Non-pigmented ciliary epithelial cell (primary cell): ENCODE data around the gene TOR3A.

Experiments used
- DNase-seq: peaks from one replicate; pipeline ENCODE4 v3.0.0-alpha.2; 2010; ENCODE audit warnings: low read depth

TOR3A gene

DNA sequence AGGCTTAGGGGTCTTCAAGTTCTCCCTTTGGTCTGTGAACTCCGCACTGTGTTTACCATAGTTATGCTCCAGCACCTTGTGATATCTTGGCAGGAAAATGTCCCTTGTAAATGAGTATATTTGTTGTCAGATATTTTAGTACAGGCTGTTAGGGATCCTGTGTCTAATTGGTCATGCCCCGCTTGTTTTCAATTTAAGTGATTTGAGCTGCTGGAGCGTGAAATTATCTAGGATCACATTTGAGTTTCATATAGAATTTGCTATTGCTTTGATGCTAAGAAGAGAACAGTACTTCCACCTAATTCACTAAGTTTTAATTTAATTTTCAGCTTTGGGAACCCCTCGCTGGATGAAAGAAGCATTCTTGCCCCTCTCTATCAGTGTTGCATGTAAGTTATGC, 15.4 kb upstream of the TOR3A start:
- DNase-seq, result no peak

GRCh38 chr1:179077396-179077795, 4.5 kb upstream of the TOR3A start:
- DNase-seq, result peak; percentile 58

DNA sequence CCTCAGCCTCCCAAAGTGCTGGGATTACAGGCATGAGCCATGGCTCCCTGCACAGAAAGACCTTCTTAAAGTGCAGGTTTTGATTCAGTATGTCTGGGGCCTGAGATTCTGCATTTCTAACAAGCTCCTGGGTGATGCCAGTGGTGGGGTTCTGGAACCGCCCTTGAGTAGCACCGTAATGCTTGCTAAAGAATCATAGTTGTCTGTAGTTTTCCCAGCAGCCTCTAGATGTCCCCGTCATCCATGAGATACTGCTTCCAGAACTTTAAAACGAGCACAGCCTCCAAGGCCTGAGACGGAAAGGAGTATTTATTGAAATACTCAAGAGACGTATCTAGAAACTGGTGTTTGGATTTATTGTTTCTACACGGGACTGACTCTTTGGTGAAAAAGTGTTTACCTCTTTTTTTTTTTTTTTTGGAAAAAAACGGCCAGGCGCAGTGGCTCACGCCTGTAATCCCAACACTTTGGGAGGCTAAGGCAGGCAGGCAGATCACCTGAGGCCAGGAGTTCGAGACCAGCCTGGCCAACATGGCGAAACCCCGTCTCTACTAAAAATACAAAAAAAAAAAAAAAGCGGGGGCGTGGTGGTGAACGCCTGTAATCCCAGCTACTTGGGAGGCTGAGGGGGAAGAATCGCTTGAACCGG, 2.6 kb upstream of the TOR3A start:
- peak; percentile 30 for DNase-seq

DNA sequence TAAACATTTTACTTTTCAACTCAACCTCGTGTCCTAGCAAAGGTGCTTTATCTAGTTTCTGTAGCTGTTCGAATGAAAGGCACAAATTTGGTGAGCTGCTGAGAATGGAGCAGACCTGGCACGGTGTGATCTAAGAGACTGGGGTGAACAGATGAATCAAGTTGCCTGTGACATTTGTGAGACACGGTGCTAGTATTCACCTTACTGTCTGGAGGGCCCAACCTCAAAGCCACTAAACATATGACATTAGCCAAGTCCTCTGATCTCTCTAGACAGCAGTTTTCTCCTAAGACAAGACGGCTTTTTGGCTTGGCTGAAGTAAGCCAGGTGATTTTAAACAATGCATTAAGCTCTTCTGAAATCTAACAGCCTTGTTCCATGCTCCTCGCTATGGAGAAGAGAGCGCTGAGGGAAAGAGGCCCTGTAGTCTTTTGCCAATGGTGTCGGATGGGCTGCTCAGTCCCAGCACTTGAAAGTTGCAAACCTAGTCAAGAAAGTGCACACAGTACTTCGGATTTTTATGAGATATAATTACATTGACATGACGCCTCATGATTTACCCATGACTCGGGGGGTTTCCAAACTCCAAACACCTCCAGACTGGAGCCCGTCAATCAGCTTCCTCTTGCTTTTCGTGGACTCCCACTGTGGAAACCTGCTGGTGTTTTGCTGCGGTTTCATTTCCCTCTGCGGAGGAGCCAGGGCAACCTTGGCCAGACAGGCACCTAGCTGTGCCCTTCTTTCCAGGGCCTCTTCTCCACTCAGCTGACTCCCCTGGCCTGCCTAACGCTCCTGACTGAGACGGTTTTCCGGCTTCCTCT, 794 bp upstream of the TOR3A start:
- DNase-seq, result no peak

DNA sequence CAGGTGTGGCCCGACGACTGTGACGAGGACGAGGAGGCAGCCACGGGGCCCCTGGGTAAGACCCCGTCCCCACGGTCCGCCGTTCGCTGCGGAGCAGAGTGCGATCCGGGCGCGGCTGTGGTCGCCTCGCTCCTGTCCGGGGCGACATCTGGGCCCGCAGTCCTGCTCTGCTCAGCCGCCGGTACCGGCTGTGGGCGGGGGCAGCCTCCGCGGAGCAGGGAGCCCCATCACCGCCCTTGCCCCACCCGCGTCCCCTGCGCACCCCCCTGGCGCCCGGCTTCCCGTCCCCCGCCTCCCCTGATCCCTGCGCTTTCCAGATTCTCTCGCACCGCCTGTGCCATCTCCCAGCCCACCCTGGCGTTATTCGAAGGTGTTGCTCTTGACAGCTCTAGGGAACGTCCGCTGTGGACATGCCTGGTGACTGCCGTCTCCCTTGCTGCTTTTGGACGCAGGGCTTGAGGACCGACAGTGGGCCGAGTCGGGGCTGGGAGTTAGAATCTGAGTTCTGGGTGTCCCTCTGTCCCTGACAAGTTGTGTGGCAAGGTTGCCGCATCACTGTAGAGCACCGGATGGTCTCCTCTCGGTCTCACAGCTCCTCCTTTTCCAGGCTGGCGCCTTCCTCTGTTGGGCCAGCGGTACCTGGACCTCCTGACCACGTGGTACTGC, 596 bp downstream of the TOR3A start:
- no peak for DNase-seq

DNA sequence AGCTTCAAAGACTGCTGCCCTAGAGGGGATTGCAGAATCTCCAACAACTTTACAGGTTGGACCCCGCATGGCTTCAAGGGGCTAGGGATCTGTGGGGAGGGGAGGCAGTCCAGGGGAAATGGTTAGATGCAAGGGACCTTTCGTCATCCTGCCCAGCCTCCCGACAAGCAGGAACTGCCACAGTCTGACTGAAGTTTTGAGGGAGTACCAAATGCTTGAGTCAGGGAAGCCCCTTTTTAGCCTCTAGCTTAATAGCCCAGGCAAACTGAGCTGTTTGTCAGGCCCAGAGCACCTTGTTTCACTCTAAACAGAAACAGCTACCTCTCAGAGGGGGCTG, 1.1 kb downstream of the TOR3A start:
- DNase-seq, result no peak

DNA sequence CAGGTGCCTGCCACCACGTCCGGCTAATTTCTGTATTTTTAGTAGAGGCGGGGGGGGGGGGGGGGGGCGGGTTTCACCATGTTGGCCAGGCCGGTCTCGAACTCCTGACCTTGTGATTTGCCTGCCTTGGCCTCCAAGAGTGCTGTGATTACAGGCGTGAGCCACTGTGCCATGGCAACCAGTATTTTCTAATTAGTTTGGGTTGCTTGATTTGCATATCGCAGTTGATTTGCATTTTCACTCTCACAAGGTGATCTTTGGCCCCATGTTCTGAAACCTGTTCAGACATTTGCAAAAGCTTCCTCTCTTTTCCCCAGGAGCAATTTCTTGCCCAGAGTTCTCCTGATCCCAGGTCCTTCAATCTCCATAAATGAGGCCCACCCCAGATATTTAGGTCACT, 1.7 kb downstream of the TOR3A start:
- no peak for DNase-seq

- no peak for DNase-seq
Measured at GRCh38 chr1:179087665-179088064, 5.8 kb downstream of the TOR3A start.

- no peak for DNase-seq
Measured at GRCh38 chr1:179089827-179090482, 8.1 kb downstream of the TOR3A start.

GRCh38 chr1:179090522-179090921, 8.7 kb downstream of the TOR3A start:
- DNase-seq, result no peak

DNA sequence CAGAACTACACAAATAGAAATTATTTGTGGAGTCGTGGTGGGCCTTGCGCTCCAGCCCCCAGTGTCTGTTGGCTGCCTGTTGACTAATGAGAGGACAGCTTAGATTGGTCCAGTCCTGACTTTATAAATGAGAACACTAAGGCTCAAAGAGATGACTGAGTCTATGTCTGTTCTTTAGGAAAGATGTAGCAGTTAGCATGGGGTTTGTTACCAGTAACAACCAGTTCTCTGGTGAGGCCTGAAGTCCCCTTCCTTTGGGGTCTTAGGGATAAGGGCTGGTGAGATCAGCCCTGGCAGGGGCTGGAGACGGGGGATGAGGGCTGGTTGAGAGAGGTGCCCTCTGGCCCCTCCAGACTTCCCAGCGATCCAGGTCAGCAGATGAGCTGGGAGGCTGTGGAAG, 9.1 kb downstream of the TOR3A start:
- no peak for DNase-seq

DNA sequence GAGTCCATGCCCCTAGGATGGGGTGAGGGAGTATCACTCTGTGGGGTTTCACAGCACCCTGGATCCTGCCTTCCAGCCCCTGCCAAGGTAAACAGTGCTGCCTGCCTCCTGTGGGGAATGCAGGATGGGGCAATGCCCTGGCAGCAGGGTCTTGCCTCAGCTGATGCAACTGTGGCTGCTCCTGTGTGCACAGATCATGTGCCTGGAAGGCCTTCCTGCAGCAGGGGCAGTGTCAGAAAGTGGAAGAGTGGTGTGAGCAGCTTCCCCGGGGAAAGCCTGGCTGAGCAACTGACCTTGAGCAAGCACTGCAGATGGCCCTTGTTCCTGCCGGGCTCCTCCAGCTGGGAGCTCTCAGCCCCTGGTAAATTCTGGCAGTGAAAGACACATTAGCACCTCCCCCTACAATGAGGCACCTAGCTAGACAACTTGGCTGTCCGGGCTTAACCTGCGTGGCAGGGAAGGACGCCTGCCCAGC, 9.9 kb downstream of the TOR3A start:
- DNase-seq, result no peak

- no peak for DNase-seq
Measured at GRCh38 chr1:179092896-179093461, 11.1 kb downstream of the TOR3A start.

DNA sequence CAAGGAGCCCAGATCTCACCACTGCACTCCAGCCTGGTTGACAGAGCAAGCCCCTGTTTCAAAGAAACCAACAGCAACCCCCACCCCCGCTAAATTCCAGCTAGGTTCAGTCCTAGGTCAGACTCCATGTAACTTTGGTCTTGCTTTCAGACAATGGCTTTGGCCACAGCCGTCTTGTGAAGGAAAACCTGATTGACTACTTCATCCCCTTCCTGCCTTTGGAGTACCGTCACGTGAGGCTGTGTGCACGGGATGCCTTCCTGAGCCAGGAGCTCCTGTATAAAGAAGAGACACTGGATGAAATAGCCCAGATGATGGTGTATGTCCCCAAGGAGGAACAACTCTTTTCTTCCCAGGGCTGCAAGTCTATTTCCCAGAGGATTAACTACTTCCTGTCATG, 12.9 kb downstream of the TOR3A start:
- DNase-seq, result no peak

DNA sequence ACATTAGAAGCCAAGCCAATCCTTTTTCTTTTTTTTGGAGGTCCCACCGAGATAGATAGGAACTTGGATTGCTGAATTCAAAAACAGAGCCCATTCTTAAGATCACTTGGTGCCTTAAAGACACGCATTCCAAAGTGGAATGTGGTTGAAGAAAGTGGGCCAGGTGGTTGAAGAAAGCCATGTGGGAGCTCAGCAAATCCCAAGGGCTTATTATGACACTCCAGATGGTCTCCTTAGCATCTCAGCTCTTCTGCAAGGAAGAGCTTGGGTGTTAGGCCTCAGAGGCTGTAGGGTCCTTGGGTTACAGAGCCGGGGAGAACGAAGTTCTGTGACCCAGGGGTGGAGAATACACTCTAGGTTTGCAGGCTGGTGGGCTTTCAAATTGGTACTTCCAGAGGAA, 13.5 kb downstream of the TOR3A start:
- DNase-seq, result no peak

DNA sequence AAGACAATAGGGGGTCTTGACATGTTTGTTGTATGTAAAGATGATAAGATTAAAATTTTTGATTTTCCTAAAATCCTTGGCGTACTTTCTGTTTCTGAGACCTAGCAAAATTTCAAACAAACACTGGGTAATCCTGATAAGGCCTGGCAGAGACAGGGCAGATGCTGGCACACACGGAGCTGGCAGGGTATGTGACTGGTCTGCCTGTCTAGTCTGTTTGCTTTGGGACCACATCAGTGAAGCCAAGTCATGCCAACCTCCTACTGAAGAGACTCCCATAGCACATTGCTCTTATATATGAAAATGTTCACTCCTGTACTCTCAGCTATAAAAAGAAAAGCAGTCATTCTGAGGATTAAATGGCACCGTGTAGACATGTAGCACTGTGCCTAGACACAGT, 14.1 kb downstream of the TOR3A start:
- no peak for DNase-seq

DNA sequence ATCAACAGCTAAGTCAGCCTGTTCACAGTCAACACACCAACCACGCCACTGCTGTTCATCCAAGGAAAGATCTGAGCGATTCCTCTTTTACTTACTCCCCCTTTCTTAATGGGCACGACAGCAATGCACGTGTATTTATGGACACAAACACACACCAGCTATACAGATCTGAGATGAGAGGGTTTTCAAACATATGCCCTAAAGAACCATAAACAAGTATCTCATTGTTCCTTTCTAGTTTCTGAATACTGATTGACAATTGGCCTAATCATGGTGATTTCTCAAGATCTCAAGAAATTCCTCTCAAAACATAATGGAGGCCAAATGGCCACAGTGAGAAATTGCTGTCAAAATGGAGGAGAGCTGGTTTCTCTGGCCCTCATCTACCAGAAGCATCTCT, 18.0 kb downstream of the TOR3A start:
- no peak for DNase-seq

GRCh38 chr1:179101566-179101965, 19.7 kb downstream of the TOR3A start:
- no peak for DNase-seq

GRCh38 chr1:179103999-179104398, 22.1 kb downstream of the TOR3A start:
- no peak for DNase-seq

- DNase-seq, result no peak
Measured at GRCh38 chr1:179104611-179105250, 22.9 kb downstream of the TOR3A start.

DNA sequence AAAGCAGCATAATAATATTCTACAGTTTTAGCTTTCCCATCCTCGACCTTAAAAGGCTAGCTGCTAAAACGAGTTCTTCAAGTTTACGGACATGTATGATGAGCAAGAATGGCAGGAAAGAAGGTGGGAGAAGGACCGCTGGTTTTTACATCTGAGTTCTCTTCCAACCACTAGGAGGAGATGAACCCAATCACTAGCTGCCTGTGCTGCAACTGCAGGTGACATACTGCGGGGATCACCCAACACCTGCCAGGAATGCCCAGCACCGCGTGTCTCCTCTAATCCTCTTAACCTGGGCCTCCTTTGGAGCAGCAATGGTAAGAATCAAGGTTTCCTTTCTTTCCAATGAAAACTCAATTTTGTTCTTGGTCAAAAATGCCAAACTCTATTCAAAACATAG, 23.5 kb downstream of the TOR3A start:
- DNase-seq, result no peak
